ENCODE data around the gene KLK14. TPM values are rescaled to one million over a fixed set of nuclear protein-coding genes. Genes with fewer than 3 reads are reported as not detected.
A peak's percentile ranks its signal among the peaks of the same experiment; 100 is the strongest.

Gene KLK14
- total RNA-seq, 1 donor from 2014 or later: 1.2 TPM

- Mint-ChIP-seq H3K9me3 (no peaks in the 10 kb centered on the region), H3K4me3 (no peak overlapping the region), H3K27me3 (ENCODE audit: insufficient read depth) (no peaks in the 10 kb centered on the region), H3K27ac (no peak overlapping the region), H3K4me1 (ENCODE audit: low read depth) (peaks cover 31% of the 10 kb centered on the region), H3K36me3 (ENCODE audit: low read depth) (peaks cover 30% of the 10 kb centered on the region)
- DNase-seq (ENCODE audit: low spot score): no peak
- intact Hi-C loops (cut with micrococcal nuclease): no loop called here
Measured at GRCh38 chr19:51101171-51101865, 18.6 kb upstream of the KLK14 start.

DNA sequence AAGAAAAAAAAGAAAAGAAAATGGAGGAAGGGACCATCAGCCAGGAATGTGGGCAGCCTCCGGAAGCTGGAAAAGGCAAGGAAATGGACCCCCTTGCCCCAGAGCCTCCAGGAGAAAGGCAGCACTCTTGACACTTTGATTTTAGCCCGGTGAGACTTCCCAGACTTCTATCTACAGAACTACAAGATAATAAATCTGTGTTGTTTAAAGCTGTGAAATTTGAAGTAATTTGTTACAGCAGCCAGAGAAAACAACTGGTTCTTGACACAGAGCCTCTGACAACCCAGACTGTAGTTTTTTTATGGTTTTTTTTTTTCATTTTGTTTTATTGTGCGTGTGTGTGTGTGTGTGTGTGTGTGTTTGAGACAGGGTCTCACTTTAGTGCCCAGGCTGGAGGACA is 17.9 kb upstream of the KLK14 start:
- H3K36me3 Mint-ChIP-seq (ENCODE audit: low read depth): peaks cover 30% of the 10 kb centered on the region
- H3K27ac Mint-ChIP-seq: no peak overlapping the region
- H3K4me1 Mint-ChIP-seq (ENCODE audit: low read depth): peaks cover 24% of the 10 kb centered on the region
- intact Hi-C loops (cut with micrococcal nuclease): no loop called here
- no peak overlapping the region for H3K4me3 Mint-ChIP-seq
- no peaks in the 10 kb centered on the region for H3K27me3 Mint-ChIP-seq (ENCODE audit: insufficient read depth)
- DNase-seq (ENCODE audit: low spot score): no peak
- H3K9me3 Mint-ChIP-seq: no peaks in the 10 kb centered on the region

- Mint-ChIP-seq H3K27me3 (ENCODE audit: insufficient read depth) (no peaks in the 10 kb centered on the region), H3K27ac (no peak overlapping the region)
- intact Hi-C loops (cut with micrococcal nuclease): no loop called here
Measured at GRCh38 chr19:51099047-51099382, 16.3 kb upstream of the KLK14 start.

GRCh38 chr19:51098365-51099046 is 15.8 kb upstream of the KLK14 start:
- no peaks in the 10 kb centered on the region for H3K27me3 Mint-ChIP-seq (ENCODE audit: insufficient read depth)
- intact Hi-C loops (cut with micrococcal nuclease): no loop called here
- H3K9me3 Mint-ChIP-seq: no peaks in the 10 kb centered on the region
- peaks cover 25% of the 10 kb centered on the region for H3K36me3 Mint-ChIP-seq (ENCODE audit: low read depth)
- H3K27ac Mint-ChIP-seq: no peak overlapping the region
- H3K4me1 Mint-ChIP-seq (ENCODE audit: low read depth): peaks cover 19% of the 10 kb centered on the region
- peak; percentile 16 for DNase-seq (ENCODE audit: low spot score)
- no peak overlapping the region for H3K4me3 Mint-ChIP-seq

More at GRCh38 chr19:51099047-51099382, 16.3 kb upstream of the KLK14 start:
- Mint-ChIP-seq H3K4me3 (no peak overlapping the region), H3K9me3 (no peaks in the 10 kb centered on the region), H3K4me1 (ENCODE audit: low read depth) (peaks cover 19% of the 10 kb centered on the region), H3K36me3 (ENCODE audit: low read depth) (peaks cover 27% of the 10 kb centered on the region)
- DNase-seq (ENCODE audit: low spot score): no peak

- H3K27me3 Mint-ChIP-seq (ENCODE audit: insufficient read depth): no peaks in the 10 kb centered on the region
- no peak overlapping the region for H3K27ac Mint-ChIP-seq
- no peak overlapping the region for H3K4me3 Mint-ChIP-seq
- DNase-seq (ENCODE audit: low spot score): no peak
- intact Hi-C loops (cut with micrococcal nuclease): loop anchor here (1.0 kb wide), 1 partner anchor 11 kb away; the partner anchor contains the start of gene CTU1
- peaks cover 17% of the 10 kb centered on the region for H3K4me1 Mint-ChIP-seq (ENCODE audit: low read depth)
- peaks cover 19% of the 10 kb centered on the region for H3K36me3 Mint-ChIP-seq (ENCODE audit: low read depth)
- H3K9me3 Mint-ChIP-seq: no peaks in the 10 kb centered on the region
Measured at GRCh38 chr19:51097796-51098195, 15.1 kb upstream of the KLK14 start.

- intact Hi-C loops (cut with micrococcal nuclease): loop anchor here (1.0 kb wide), 1 partner anchor 11 kb away; the partner anchor contains the start of gene CTU1
- Mint-ChIP-seq H3K27me3 (ENCODE audit: insufficient read depth) (no peaks in the 10 kb centered on the region), H3K4me3 (no peak overlapping the region), H3K27ac (peak overlapping the region; percentile 16), H3K9me3 (no peaks in the 10 kb centered on the region), H3K36me3 (ENCODE audit: low read depth) (peaks cover 16% of the 10 kb centered on the region), H3K4me1 (ENCODE audit: low read depth) (peaks cover 14% of the 10 kb centered on the region)
- peak; percentile 27 for DNase-seq (ENCODE audit: low spot score)
Measured at GRCh38 chr19:51097166-51097738, 14.6 kb upstream of the KLK14 start.

- DNase-seq (ENCODE audit: low spot score): no peak
- H3K4me3 Mint-ChIP-seq: no peak overlapping the region
- H3K4me1 Mint-ChIP-seq (ENCODE audit: low read depth): peaks cover 14% of the 10 kb centered on the region
- H3K27me3 Mint-ChIP-seq (ENCODE audit: insufficient read depth): no peaks in the 10 kb centered on the region
- H3K27ac Mint-ChIP-seq: no peak overlapping the region
- H3K9me3 Mint-ChIP-seq: no peaks in the 10 kb centered on the region
- peaks cover 15% of the 10 kb centered on the region for H3K36me3 Mint-ChIP-seq (ENCODE audit: low read depth)
- intact Hi-C loops (cut with micrococcal nuclease): loop anchor here (1.0 kb wide), 1 partner anchor 12 kb away; the partner anchor contains the start of gene CTU1
Measured at GRCh38 chr19:51096473-51097165, 13.9 kb upstream of the KLK14 start.

DNA sequence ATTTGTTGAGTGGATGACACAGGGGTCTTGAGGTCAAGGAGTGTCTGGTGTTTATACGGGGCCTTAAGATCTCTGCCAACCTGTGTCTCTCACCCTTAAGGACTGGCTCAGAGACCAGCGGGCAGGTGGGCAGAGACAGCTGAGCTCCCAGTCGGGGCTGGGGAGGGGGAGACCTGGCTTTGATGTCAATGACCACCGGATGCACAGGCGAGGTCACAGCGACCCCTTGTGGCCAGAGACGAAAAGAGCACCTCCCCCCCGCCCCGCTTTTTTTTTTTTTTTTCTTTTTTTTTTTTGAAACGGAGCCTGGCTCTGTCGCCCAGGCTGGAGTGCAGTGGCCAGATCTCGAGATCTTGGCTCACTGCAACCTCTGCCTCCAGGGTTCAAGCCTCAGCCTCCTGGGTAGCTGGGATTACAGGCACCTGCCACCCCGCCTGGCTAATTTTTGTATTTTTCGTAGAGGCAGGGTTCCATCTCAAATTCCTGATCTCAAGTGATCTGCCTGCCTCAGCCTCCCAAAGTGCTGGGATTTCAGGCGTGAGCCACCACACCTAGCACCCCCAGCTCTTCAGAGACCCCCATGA is 12.1 kb upstream of the KLK14 start:
- peaks cover 12% of the 10 kb centered on the region for H3K4me1 Mint-ChIP-seq (ENCODE audit: low read depth)
- no peak overlapping the region for H3K4me3 Mint-ChIP-seq
- no peak overlapping the region for H3K27ac Mint-ChIP-seq
- peaks cover 12% of the 10 kb centered on the region for H3K36me3 Mint-ChIP-seq (ENCODE audit: low read depth)
- no peaks in the 10 kb centered on the region for H3K27me3 Mint-ChIP-seq (ENCODE audit: insufficient read depth)
- DNase-seq (ENCODE audit: low spot score): no peak
- intact Hi-C loops (cut with micrococcal nuclease): loop anchor here (2.0 kb wide), 1 partner anchor 164 kb away; no protein-coding TSS in a partner anchor
- H3K9me3 Mint-ChIP-seq: no peaks in the 10 kb centered on the region

- H3K36me3 Mint-ChIP-seq (ENCODE audit: low read depth): peaks cover 7% of the 10 kb centered on the region
- H3K27ac Mint-ChIP-seq: no peak overlapping the region
- intact Hi-C loops (cut with micrococcal nuclease): loop anchor here (2.0 kb wide), 1 partner anchor 163 kb away; no protein-coding TSS in a partner anchor
- no peak for DNase-seq (ENCODE audit: low spot score)
- no peaks in the 10 kb centered on the region for H3K27me3 Mint-ChIP-seq (ENCODE audit: insufficient read depth)
- peaks cover 9% of the 10 kb centered on the region for H3K4me1 Mint-ChIP-seq (ENCODE audit: low read depth)
- no peak overlapping the region for H3K4me3 Mint-ChIP-seq
- H3K9me3 Mint-ChIP-seq: no peaks in the 10 kb centered on the region
Measured at GRCh38 chr19:51093510-51094345, 11.0 kb upstream of the KLK14 start.

DNA sequence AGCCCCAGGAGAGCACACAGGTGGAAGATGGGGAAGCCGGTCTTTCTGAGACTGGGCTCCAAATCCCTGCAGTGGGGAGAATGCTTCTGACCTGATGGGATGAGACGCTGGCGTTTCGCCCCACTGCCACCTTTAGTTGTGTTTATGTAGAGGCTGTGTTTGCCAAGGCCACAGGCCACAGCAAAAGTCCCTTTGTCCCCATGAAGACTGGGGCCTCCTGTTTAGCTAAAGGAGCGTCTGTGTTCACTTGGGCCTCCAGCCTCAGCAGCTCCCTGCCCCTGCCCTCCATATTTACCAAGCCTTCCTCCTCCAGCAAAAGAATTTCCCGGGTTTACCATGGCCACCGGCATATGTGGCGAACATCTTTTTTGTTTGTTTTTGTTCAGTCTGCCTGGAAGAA is 10.4 kb upstream of the KLK14 start:
- no peak overlapping the region for H3K4me3 Mint-ChIP-seq
- H3K27ac Mint-ChIP-seq: no peak overlapping the region
- peaks cover 7% of the 10 kb centered on the region for H3K36me3 Mint-ChIP-seq (ENCODE audit: low read depth)
- no peaks in the 10 kb centered on the region for H3K27me3 Mint-ChIP-seq (ENCODE audit: insufficient read depth)
- no peaks in the 10 kb centered on the region for H3K9me3 Mint-ChIP-seq
- DNase-seq (ENCODE audit: low spot score): no peak
- intact Hi-C loops (cut with micrococcal nuclease): no loop called here
- H3K4me1 Mint-ChIP-seq (ENCODE audit: low read depth): peaks cover 9% of the 10 kb centered on the region

- Mint-ChIP-seq H3K4me3 (no peak overlapping the region), H3K27ac (no peak overlapping the region), H3K36me3 (ENCODE audit: low read depth) (peaks cover 6% of the 10 kb centered on the region), H3K4me1 (ENCODE audit: low read depth) (peaks cover 7% of the 10 kb centered on the region), H3K9me3 (no peaks in the 10 kb centered on the region), H3K27me3 (ENCODE audit: insufficient read depth) (no peaks in the 10 kb centered on the region)
- intact Hi-C loops (cut with micrococcal nuclease): no loop called here
- DNase-seq (ENCODE audit: low spot score): no peak
Measured at GRCh38 chr19:51091895-51092873, 9.5 kb upstream of the KLK14 start.

All from activated T-helper 1 cell treated with anti-CD3 and anti-CD28 coated beads, Interleukin-12 subunit alpha, Interleukin-12 subunit beta, Interleukin-2, Interleukin-4 antibody, amounts not matched to agents 30 ng/mL and 10 ng/mL and 1 ng/mL, durations not matched to agents 14 hours and 24 hours and 36 hours (primary cell).